OCI-LY3 (cell line): ENCODE measurements around the gene WNT9A.

Experiments used
- EZH2phosphoT487 ChIP-seq: fragments of 200-600 bp; shearing (Covaris generic); IDR thresholded peaks from 2 replicates; pipeline ENCODE4 v1.6.1; 2018; ENCODE audit warnings: antibody characterized with exemption, mixed run types, low read depth
- TF ChIP-seq, protein P1 (sequence below): fragments of 200-600, 300-600 bp; sonication (generic); IDR thresholded peaks from 2 replicates; pipeline ENCODE4 v1.5.1; 2014; ENCODE audit warnings: antibody characterized with exemption, low read length, low read depth

DNA sequence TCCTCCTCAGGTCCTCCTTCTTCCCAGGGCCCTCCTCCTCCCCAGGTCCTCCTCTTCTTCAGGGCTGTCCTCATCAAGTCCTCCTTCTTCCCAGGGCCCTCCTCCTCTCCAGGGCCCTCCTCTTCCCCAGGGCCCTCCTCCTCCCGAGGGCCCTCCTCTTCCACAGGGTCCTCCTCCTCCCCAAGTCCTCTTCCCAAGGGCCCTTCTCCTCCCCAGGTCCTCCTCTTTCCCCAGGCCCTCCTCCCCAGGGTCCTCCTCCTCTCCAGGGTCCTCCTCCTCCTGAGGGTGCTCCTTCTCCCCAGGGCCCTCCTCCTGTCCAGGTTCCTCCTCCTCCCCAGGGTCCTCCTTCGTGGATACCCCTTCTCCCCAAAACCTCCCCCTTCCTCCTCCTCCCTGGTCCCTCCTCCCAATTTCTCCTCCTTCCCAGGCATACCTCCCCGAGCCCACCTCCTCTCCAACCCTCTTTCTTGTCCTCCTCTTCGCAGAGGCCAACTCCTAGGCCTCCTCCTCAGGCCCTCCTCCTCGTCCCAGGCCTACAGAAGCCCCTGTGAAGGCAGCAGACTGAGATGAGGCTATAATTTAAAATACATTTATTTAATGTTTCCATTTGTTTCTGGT, 29.5 kb downstream of the WNT9A start:
- TF ChIP-seq, protein P1, sequence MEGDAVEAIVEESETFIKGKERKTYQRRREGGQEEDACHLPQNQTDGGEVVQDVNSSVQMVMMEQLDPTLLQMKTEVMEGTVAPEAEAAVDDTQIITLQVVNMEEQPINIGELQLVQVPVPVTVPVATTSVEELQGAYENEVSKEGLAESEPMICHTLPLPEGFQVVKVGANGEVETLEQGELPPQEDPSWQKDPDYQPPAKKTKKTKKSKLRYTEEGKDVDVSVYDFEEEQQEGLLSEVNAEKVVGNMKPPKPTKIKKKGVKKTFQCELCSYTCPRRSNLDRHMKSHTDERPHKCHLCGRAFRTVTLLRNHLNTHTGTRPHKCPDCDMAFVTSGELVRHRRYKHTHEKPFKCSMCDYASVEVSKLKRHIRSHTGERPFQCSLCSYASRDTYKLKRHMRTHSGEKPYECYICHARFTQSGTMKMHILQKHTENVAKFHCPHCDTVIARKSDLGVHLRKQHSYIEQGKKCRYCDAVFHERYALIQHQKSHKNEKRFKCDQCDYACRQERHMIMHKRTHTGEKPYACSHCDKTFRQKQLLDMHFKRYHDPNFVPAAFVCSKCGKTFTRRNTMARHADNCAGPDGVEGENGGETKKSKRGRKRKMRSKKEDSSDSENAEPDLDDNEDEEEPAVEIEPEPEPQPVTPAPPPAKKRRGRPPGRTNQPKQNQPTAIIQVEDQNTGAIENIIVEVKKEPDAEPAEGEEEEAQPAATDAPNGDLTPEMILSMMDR: no peak
- TF ChIP-seq EZH2phosphoT487: no peak
